NCI-H524 (cell line): ENCODE measurements around the gene IL18.
A peak's percentile ranks its signal among the peaks of the same experiment; 100 is the strongest.
"Not testable (repeated sequence)": the region's sequence is repeated elsewhere in the genome, so short reads cannot be mapped to it uniquely, and the experiment has no call there.

Experiments used
- DNase-seq, 2 experiments: peaks; one replicate each; lab custom pipeline; 2025; lab: John Stamatoyannopoulos, UW

Gene IL18

GRCh38 chr11:112121981-112122615 lies 41.8 kb downstream of the IL18 start:
- no peak for DNase-seq

GRCh38 chr11:112118176-112118575 lies 45.7 kb downstream of the IL18 start:
- DNase-seq, result peak in 1 of 2 experiments; percentile 18

DNA sequence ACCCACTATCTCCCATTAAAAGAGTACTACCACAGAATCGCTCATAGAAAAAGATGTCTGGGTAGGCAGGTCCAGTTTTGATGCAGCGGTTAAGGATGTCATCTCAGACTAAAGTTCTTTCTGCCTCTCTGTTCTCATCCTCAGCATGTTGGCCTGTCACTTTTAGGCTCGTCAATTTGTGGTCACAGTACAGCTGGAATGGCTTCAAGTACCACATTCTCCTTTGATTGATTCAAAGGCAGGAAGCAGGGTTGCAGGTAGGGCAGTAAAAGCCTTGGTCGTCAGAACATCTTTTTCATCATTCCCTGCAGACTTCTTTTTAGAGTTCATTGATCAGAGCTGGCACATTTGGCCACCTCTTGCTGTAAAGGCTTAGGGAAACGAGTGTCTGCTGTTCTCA lies 48.5 kb downstream of the IL18 start:
- no peak for DNase-seq

GRCh38 chr11:112114460-112114859 lies 49.4 kb downstream of the IL18 start:
- no peak for DNase-seq

DNA sequence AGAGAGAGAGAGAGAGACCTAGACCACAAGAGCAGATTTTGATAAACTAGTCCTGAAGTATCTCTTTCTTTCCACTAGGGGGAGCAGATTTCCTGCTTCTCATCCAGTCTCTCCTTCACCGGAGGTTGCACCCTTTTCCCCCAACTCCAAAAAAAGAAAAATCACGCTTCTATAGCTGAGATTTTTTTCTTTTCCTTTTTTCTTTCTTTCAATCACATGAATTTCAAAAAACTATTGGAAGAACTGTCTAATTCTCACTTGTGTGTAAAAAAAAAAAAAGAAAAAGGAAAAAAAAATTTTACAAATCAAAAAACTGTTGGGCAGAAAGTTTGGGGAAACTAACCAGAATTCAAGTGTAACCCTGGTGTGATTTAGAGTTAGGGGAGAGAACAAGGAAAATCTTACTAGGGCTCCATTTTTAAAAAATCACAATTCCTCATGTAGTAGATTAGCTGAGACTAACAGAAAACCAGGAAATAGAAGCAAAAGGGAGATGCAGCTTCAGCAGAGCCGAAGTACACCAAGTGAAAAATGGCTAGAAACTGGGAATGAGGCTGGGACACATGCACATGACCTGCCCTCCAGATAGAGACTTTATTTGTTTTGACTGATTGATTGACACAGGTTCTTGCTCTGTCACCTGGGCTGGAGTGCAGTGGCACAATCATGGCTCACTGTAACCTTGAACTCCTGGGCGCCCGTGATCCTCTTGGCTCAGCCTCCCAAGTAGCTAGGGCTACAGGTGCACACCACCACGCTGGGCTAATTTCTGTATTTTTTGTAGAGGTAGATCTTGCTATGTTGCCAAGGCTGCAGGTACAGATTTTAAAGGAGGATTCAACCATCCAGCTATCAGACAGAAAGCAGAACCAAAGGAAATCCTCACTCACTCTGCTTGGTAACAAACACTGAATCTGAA lies 50.1 kb downstream of the IL18 start:
- DNase-seq, result peak in 1 of 2 experiments; percentile 63

DNA sequence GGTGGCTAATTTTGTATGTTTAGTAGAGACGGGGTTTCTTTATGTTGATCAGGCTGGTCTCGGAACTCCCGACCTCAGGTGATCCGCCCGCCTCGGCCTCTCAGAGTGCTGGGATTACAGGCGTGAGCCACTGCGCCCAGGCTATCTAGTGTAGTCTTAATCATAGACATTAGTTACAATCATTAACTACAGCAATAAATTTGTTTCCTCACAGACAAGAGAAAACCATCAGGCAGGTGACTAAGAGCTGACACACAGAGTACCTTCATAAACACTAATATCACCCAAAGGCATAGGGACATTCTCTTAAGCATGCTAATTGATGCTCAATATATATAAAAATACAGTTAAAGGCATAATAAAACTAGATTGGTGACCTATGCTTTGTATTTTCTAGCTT lies 57.8 kb downstream of the IL18 start:
- no peak for DNase-seq

DNA sequence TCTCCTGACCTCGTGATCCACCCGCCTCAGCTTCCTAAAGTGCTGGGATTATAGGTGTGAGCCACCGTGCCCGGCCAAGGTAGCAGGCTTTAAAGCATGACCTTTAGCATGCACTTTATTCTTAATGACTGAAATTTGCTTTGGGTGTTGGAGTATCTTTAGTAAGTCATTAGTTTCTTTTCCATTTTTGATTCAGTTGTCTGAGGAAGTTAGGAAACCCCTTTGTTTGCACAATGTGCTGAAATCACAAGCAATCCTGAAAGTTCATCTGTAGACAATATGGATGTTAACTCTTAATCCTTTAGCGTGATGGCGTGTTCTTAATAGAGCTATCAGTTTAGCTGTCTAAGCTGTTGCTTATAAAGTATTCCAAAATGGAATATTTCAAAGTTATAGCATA lies 60.4 kb downstream of the IL18 start:
- DNase-seq, result no peak

- DNase-seq, result no peak
Measured at GRCh38 chr11:112100462-112100861, 63.4 kb downstream of the IL18 start.

DNA sequence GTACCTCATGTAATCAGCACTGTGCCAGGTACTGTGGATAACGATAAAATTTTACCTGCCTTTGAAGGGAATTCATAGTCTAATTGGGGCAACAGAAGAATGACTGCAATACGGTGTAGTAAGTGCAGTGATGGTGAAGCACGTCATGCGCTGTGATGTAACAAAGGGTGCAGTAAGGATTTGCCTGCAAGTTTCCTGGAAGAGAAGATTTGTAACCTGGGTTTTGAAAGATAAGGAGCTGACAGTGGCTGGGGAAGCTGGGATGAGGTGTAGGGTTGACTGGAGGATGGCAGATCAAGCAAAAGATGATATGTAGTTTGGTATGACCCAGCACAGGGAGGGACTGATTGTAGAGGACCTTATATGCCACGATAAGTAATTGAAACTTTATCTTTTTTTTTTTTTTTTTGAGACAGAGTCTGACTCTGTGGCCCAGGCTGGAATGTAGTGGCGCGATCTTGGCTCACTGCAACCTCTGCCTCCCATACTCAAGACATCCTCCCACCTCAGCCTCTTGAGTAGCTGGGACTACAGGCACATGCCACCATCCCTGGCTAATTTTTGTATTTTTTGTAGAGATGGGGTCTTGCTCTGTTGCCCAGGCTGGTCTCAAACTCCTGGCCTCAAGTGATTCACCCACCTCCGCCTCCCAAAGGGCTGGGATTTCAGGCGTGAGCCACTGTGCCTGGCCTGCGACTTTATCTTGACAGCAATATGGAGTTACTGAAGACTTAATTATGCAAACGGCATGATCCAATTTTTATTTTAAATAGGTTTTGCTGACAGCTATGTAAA lies 66.0 kb downstream of the IL18 start:
- DNase-seq, result no peak

GRCh38 chr11:112096194-112096593 lies 67.7 kb downstream of the IL18 start:
- no peak for DNase-seq

- not testable (repeated sequence) for DNase-seq
Measured at GRCh38 chr11:112095302-112095701, 68.6 kb downstream of the IL18 start.
